ENCODE data around the gene GAL. TPM values are rescaled to one million over a fixed set of nuclear protein-coding genes. Genes with fewer than 3 reads are reported as not detected.

The GAL gene
- polyA plus RNA-seq, 1 experiment: 2.8 TPM

DNA sequence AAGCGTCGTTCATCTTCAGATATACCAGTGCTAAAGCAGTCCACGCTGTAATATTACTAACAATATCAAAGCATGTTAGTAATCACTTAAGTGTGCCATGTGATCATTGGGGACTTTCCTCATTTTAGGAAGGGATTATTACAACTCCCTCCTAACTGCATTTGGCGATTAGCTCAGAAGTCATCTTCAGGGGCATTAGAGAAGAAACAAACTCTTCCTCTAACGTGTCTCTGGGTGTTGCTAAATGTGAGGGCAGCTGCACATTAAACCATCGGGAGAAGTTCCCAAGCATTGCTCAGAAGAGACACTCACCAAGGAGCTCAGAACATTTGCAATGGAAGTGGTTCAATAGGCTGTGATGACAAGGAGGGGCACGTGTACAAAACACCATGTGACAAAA is 49.8 kb downstream of the GAL start:
- POLR2A ChIA-PET: no interaction called here
- CTCF ChIA-PET: interaction anchor here (1.3 kb wide), 1 partner anchor 15 kb away, joined by 4 read pairs; no protein-coding TSS in a partner anchor
- TF ChIP-seq, protein P1, sequence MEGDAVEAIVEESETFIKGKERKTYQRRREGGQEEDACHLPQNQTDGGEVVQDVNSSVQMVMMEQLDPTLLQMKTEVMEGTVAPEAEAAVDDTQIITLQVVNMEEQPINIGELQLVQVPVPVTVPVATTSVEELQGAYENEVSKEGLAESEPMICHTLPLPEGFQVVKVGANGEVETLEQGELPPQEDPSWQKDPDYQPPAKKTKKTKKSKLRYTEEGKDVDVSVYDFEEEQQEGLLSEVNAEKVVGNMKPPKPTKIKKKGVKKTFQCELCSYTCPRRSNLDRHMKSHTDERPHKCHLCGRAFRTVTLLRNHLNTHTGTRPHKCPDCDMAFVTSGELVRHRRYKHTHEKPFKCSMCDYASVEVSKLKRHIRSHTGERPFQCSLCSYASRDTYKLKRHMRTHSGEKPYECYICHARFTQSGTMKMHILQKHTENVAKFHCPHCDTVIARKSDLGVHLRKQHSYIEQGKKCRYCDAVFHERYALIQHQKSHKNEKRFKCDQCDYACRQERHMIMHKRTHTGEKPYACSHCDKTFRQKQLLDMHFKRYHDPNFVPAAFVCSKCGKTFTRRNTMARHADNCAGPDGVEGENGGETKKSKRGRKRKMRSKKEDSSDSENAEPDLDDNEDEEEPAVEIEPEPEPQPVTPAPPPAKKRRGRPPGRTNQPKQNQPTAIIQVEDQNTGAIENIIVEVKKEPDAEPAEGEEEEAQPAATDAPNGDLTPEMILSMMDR (IDR thresholded peaks at IDR 0.05; ENCODE audit: insufficient read depth, low read depth, low read length): no peak
- Histone ChIP-seq H3K36me3 (ENCODE audit: control insufficient read depth, insufficient read depth, low read length) (no peaks in the 10 kb centered on the region), H3K4me3 (ENCODE audit: low read depth, low read length) (no peak overlapping the region), H3K27me3 (ENCODE audit: control insufficient read depth, insufficient read depth, low read length) (peaks cover 5% of the 10 kb centered on the region)
- no peak for DNase-seq (ENCODE audit: low read depth)

GRCh38 chr11:68735125-68735524 is 50.8 kb downstream of the GAL start:
- TF ChIP-seq, protein P1 (IDR thresholded peaks at IDR 0.05; ENCODE audit: insufficient read depth, low read depth, low read length): no peak
- ChIA-PET CTCF (interaction anchor here (1.1 kb wide), 1 partner anchor 10 kb away, joined by 4 read pairs; no protein-coding TSS in a partner anchor), POLR2A (no interaction called here)
- Histone ChIP-seq H3K4me3 (ENCODE audit: low read depth, low read length) (no peak overlapping the region), H3K36me3 (ENCODE audit: control insufficient read depth, insufficient read depth, low read length) (no peaks in the 10 kb centered on the region), H3K27me3 (ENCODE audit: control insufficient read depth, insufficient read depth, low read length) (peaks cover 5% of the 10 kb centered on the region)
- no peak for DNase-seq (ENCODE audit: low read depth)

- TF ChIP-seq, protein P1 (IDR thresholded peaks at IDR 0.05; ENCODE audit: insufficient read depth, low read depth, low read length): no peak
Observed at GRCh38 chr11:68735646-68736045, 51.3 kb downstream of the GAL start.

More at GRCh38 chr11:68735646-68736045, 51.3 kb downstream of the GAL start:
- Histone ChIP-seq H3K27me3 (ENCODE audit: control insufficient read depth, insufficient read depth, low read length) (peaks cover 5% of the 10 kb centered on the region), H3K4me3 (ENCODE audit: low read depth, low read length) (no peak overlapping the region), H3K36me3 (ENCODE audit: control insufficient read depth, insufficient read depth, low read length) (no peaks in the 10 kb centered on the region)
- CTCF ChIA-PET: interaction anchor here (1.1 kb wide), 1 partner anchor 10 kb away, joined by 4 read pairs; no protein-coding TSS in a partner anchor
- POLR2A ChIA-PET: no interaction called here
- no peak for DNase-seq (ENCODE audit: low read depth)

Other genes starting within 250 kb of the GAL start
- 31.6 and 50.5 TPM in 2 replicates for gene PPP6R3, start 223.8 kb upstream of the GAL start, polyA plus RNA-seq (2011; rRNA removed)
- gene TESMIN, start 67.0 kb downstream of the GAL start, polyA plus RNA-seq (2011; rRNA removed): 1.5 and 2.1 TPM in 2 replicates
- 24.2 and 29.8 TPM in 2 replicates for gene CPT1A, start 157.4 kb downstream of the GAL start, polyA plus RNA-seq (2011; rRNA removed)
- gene MRPL21, start 219.3 kb downstream of the GAL start, polyA plus RNA-seq (2011; rRNA removed): 57.2 and 76.0 TPM in 2 replicates
- gene IGHMBP2, start 219.3 kb downstream of the GAL start, polyA plus RNA-seq (2011; rRNA removed): 8.9 and 13.1 TPM in 2 replicates